Measurements from ENCODE around the gene PLA2G3. TPM values are rescaled to one million over a fixed set of nuclear protein-coding genes. Genes with fewer than 3 reads are reported as not detected.

Gene PLA2G3
- total and polyA plus RNA-seq, 4 donors: 0.85 to 17.4 (median 8.2) TPM

GRCh38 chr22:31184015-31184414 is 43.7 kb upstream of the PLA2G3 start:
- Histone ChIP-seq H3K9me3 (ENCODE audit: control insufficient read depth in 4 of 4, insufficient read depth in 3 of 4, low read length in 3 of 4) (no peaks in the 10 kb centered on the region), H3K9ac (ENCODE audit: insufficient read depth in 1 of 2, low read length in 2 of 2) (no peak overlapping the region), H3K4me3 (no peak overlapping the region), H3K36me3 (ENCODE audit: control insufficient read depth in 4 of 4, insufficient read depth in 4 of 4, low read length in 4 of 4) (peaks cover 0 to 21% (median 14%) of the 10 kb centered on the region in 4 donors), H3K27me3 (ENCODE audit: control insufficient read depth in 3 of 3, insufficient read depth in 3 of 3, low read length in 2 of 3) (no peaks in the 10 kb centered on the region), H3K27ac (ENCODE audit: low read depth in 1 of 2, low read length in 1 of 2) (no peak overlapping the region), H3K4me1 (ENCODE audit: control insufficient read depth in 5 of 5, insufficient read depth in 5 of 5, low read length in 5 of 5) (peaks cover 0 to 3% (median 0%) of the 10 kb centered on the region in 5 donors)
- 96 to 98% methylated on average over 27 to 30 of the region's 30 CpGs for WGBS, 2 donors
- no peak for DNase-seq
- TF ChIP-seq CTCF (IDR thresholded peaks at IDR 0.05; ENCODE audit: control extremely low read depth, extremely low read depth): no peak
- no peak for ATAC-seq (ENCODE audit: insufficient read depth, low FRiP score)

- 48 to 84% methylated on average over 1 of the region's 1 CpG for WGBS, 2 donors
- H3K27ac ChIP-seq (ENCODE audit: low read depth in 1 of 2, low read length in 1 of 2): no peak overlapping the region
- DNase-seq: no peak
- no peaks in the 10 kb centered on the region for H3K9me3 ChIP-seq (ENCODE audit: control insufficient read depth in 4 of 4, insufficient read depth in 3 of 4, low read length in 3 of 4)
- H3K4me1 ChIP-seq (ENCODE audit: control insufficient read depth in 5 of 5, insufficient read depth in 5 of 5, low read length in 5 of 5): peaks cover 0 to 2% (median 0%) of the 10 kb centered on the region in 5 donors
- no peaks in the 10 kb centered on the region for H3K27me3 ChIP-seq (ENCODE audit: control insufficient read depth in 3 of 3, insufficient read depth in 3 of 3, low read length in 2 of 3)
- H3K4me3 ChIP-seq: no peak overlapping the region
- H3K36me3 ChIP-seq (ENCODE audit: control insufficient read depth in 4 of 4, insufficient read depth in 4 of 4, low read length in 4 of 4): peaks cover 0 to 10% (median 2%) of the 10 kb centered on the region in 4 donors
- H3K9ac ChIP-seq (ENCODE audit: insufficient read depth in 1 of 2, low read length in 2 of 2): no peak overlapping the region
- TF ChIP-seq CTCF (IDR thresholded peaks at IDR 0.05; ENCODE audit: control extremely low read depth, extremely low read depth): no peak
- ATAC-seq (ENCODE audit: insufficient read depth, low FRiP score): no peak
These were observed 39.0 kb upstream of the PLA2G3 start for GRCh38 chr22:31179345-31179744.

GRCh38 chr22:31178859-31179258 is 38.6 kb upstream of the PLA2G3 start:
- Histone ChIP-seq H3K27ac (ENCODE audit: low read depth in 1 of 2, low read length in 1 of 2) (no peak overlapping the region), H3K4me1 (ENCODE audit: control insufficient read depth in 5 of 5, insufficient read depth in 5 of 5, low read length in 5 of 5) (peaks cover 0 to 2% (median 0%) of the 10 kb centered on the region in 5 donors), H3K9ac (ENCODE audit: insufficient read depth in 1 of 2, low read length in 2 of 2) (no peak overlapping the region), H3K36me3 (ENCODE audit: control insufficient read depth in 4 of 4, insufficient read depth in 4 of 4, low read length in 4 of 4) (peaks cover 0 to 10% (median 2%) of the 10 kb centered on the region in 4 donors), H3K4me3 (no peak overlapping the region), H3K9me3 (ENCODE audit: control insufficient read depth in 4 of 4, insufficient read depth in 3 of 4, low read length in 3 of 4) (no peaks in the 10 kb centered on the region), H3K27me3 (ENCODE audit: control insufficient read depth in 3 of 3, insufficient read depth in 3 of 3, low read length in 2 of 3) (no peaks in the 10 kb centered on the region)
- DNase-seq (no peak), ATAC-seq (ENCODE audit: insufficient read depth, low FRiP score) (no peak)
- no peak for TF ChIP-seq CTCF (IDR thresholded peaks at IDR 0.05; ENCODE audit: control extremely low read depth, extremely low read depth)
- 96 to 98% methylated on average over 2 of the region's 2 CpGs for WGBS, 2 donors

All from lung (tissue), 12 donors.